Posterior vena cava (tissue), 2 donors: ENCODE results near the gene ZYX. TPM values are rescaled to one million over a fixed set of nuclear protein-coding genes. Genes with fewer than 3 reads are reported as not detected.

Source experiments
- DNase-seq: peaks from one replicate; pipeline ENCODE4 v3.0.0-alpha.2; 2020; ENCODE audit warnings: low spot score
- intact Hi-C, 2 donors: fragments of 100-400 bp; cut with DNase I; formaldehyde crosslinking; loops; one replicate each; pipeline versions ENCODE4 v1.14.1 to v1.14.2; 2022 to 2023
- total RNA-seq, 2 donors: library from RNA; stranded (reverse); fragmentation: NEBNext Ultra II Directional; extraction: Animal tissue kit (Norgen Biotek cat#: 25700); gene quantifications; one replicate each; pipeline ENCODE4 v1.2.1, GENCODE V29; 2021
- donor health status: DM: yes; HTN: yes; CAD: no.
- donor health status: DM: yes; HTN: yes; CAD: no.

Gene ZYX
- total RNA-seq, 2 donors from 2014 or later, result 388 to 407 TPM

- intact Hi-C loops, result no loop called here
- DNase-seq, result no peak
Measured at GRCh38 chr7:143360788-143361551, 20.2 kb upstream of the ZYX start.

- intact Hi-C loops, result no loop called here
- DNase-seq, result no peak
Measured at GRCh38 chr7:143361552-143362130, 19.5 kb upstream of the ZYX start.

GRCh38 chr7:143362131-143363015 is 18.8 kb upstream of the ZYX start, which contains the start of gene FAM131B:
FAM131B (minus strand) TSS chr7:143362713; CDS start chr7:143362603, 110 bp downstream.
- no peak for DNase-seq
- intact Hi-C loops, result no loop called here

GRCh38 chr7:143363016-143363937 is 17.9 kb upstream of the ZYX start:
- intact Hi-C loops, result no loop called here
- no peak for DNase-seq

- intact Hi-C loops, result no loop called here
- no peak for DNase-seq
Measured at GRCh38 chr7:143367972-143368371, 13.2 kb upstream of the ZYX start.

GRCh38 chr7:143368387-143368786 is 12.8 kb upstream of the ZYX start:
- DNase-seq, result no peak
- intact Hi-C loops, result no loop called here

GRCh38 chr7:143369678-143370651 is 11.2 kb upstream of the ZYX start:
- no peak for DNase-seq
- intact Hi-C loops, result no loop called here

- DNase-seq, result no peak
- intact Hi-C loops, result no loop called here
Measured at GRCh38 chr7:143372070-143372469, 9.1 kb upstream of the ZYX start.

GRCh38 chr7:143373255-143373794 is 7.8 kb upstream of the ZYX start:
- intact Hi-C loops, result no loop called here
- peak; percentile 15 for DNase-seq

- DNase-seq, result no peak
- intact Hi-C loops, result no loop called here
Measured at GRCh38 chr7:143374561-143374960, 6.6 kb upstream of the ZYX start.

GRCh38 chr7:143375298-143376034 is 5.7 kb upstream of the ZYX start:
- intact Hi-C loops, result loop anchor here in 1 of 2 donors (5.0 kb wide), 1 partner anchor 37 kb away; no protein-coding TSS in a partner anchor
- DNase-seq, result peak; percentile 46

GRCh38 chr7:143376396-143376795 is 4.7 kb upstream of the ZYX start:
- DNase-seq, result peak; percentile 40
- intact Hi-C loops, result loop anchor here in 1 of 2 donors (5.0 kb wide), 1 partner anchor 36 kb away; no protein-coding TSS in a partner anchor

GRCh38 chr7:143379611-143380259 is 1.4 kb upstream of the ZYX start:
- DNase-seq, result peak; percentile 50
- intact Hi-C loops, result loop anchor here in 1 of 2 donors (5.0 kb wide), 1 partner anchor 33 kb away; no protein-coding TSS in a partner anchor

GRCh38 chr7:143380260-143380645 is 892 bp upstream of the ZYX start:
- peak; percentile 97 for DNase-seq
- intact Hi-C loops, result no loop called here

- intact Hi-C loops, result no loop called here
- DNase-seq, result peak; percentile 94
Measured at GRCh38 chr7:143381427-143382125, 431 bp downstream of the ZYX start.
